HG02588 (cell line): ENCODE measurements around the gene MAGEA4.
"Not testable (repeated sequence)": the region's sequence is repeated elsewhere in the genome, so short reads cannot be mapped to it uniquely, and the experiment has no call there.

ENCODE experiments used
- ATAC-seq: cut with Tn5 transposase; IDR thresholded peaks from one replicate; pipeline ENCODE4 v1.9.1; 2021; ENCODE audit warnings: mild to moderate bottlenecking, moderate library complexity; ENCODE audit not compliant: unreplicated experiment

MAGEA4 gene

GRCh38 chrX:151912780-151913179, at the start of gene MAGEA4:
Gene MAGEA4, plus strand, starts transcription at chrX:151912889. Its CDS starts 10,776 bp downstream, at chrX:151923665.
- no peak for ATAC-seq

- no peak for ATAC-seq
Observed at GRCh38 chrX:151870602-151871001, 42.1 kb upstream of the MAGEA4 start.

GRCh38 chrX:151871244-151871643, 41.4 kb upstream of the MAGEA4 start:
- ATAC-seq, result no peak

GRCh38 chrX:151873096-151873495, 39.6 kb upstream of the MAGEA4 start:
- no peak for ATAC-seq

- no peak for ATAC-seq
Observed at GRCh38 chrX:151875270-151876026, 37.2 kb upstream of the MAGEA4 start.

- ATAC-seq, result no peak
Observed at GRCh38 chrX:151878574-151878973, 34.1 kb upstream of the MAGEA4 start.

- no peak for ATAC-seq
Observed at GRCh38 chrX:151879856-151880255, 32.8 kb upstream of the MAGEA4 start.

GRCh38 chrX:151880895-151881294, 31.8 kb upstream of the MAGEA4 start:
- ATAC-seq, result no peak

- ATAC-seq, result no peak
Observed at GRCh38 chrX:151889421-151889820, 23.3 kb upstream of the MAGEA4 start.

GRCh38 chrX:151896734-151897474, 15.8 kb upstream of the MAGEA4 start:
- no peak for ATAC-seq

GRCh38 chrX:151899622-151900021, 13.1 kb upstream of the MAGEA4 start:
- no peak for ATAC-seq

- no peak for ATAC-seq
Observed at GRCh38 chrX:151901826-151902225, 10.9 kb upstream of the MAGEA4 start.

GRCh38 chrX:151902813-151903591, 9.7 kb upstream of the MAGEA4 start:
- ATAC-seq, result no peak

GRCh38 chrX:151904989-151905388, 7.7 kb upstream of the MAGEA4 start:
- no peak for ATAC-seq

- ATAC-seq, result no peak
Observed at GRCh38 chrX:151912221-151912620, 468 bp upstream of the MAGEA4 start.

- ATAC-seq, result not testable (repeated sequence)
Observed at GRCh38 chrX:151918736-151919135, 6.0 kb downstream of the MAGEA4 start.

- ATAC-seq, result no peak
Observed at GRCh38 chrX:151919610-151920009, 6.9 kb downstream of the MAGEA4 start.

- ATAC-seq, result no peak
Observed at GRCh38 chrX:151920101-151920500, 7.4 kb downstream of the MAGEA4 start.

GRCh38 chrX:151920530-151920929, 7.8 kb downstream of the MAGEA4 start:
- ATAC-seq, result no peak

- ATAC-seq, result no peak
Observed at GRCh38 chrX:151921292-151921691, 8.6 kb downstream of the MAGEA4 start.

- ATAC-seq, result no peak
Observed at GRCh38 chrX:151921866-151922265, 9.2 kb downstream of the MAGEA4 start.
